Osteoblast (primary cell): ENCODE measurements around the gene SUSD3. TPM values are rescaled to one million over a fixed set of nuclear protein-coding genes. Genes with fewer than 3 reads are reported as not detected.

ENCODE experiments used
- DNase-seq: peaks from one replicate; pipeline ENCODE4 v3.0.0; 2011; ENCODE audit warnings: low spot score, mixed read lengths; ENCODE audit not compliant: insufficient read length; ENCODE audit errors: missing footprints
- H2AFZ ChIP-seq: 2 replicates; pipeline ENCODE4 v1.6.0; 2011; ENCODE audit warnings: mild to moderate bottlenecking, low read length
- H3K27ac ChIP-seq: 2 replicates; pipeline ENCODE4 v1.5.1; 2011; ENCODE audit warnings: mild to moderate bottlenecking, low read depth, low read length, moderate library complexity
- H3K27me3 ChIP-seq: 2 replicates; pipeline ENCODE4 v1.6.0; 2012; ENCODE audit warnings: mild to moderate bottlenecking, control low read depth, inconsistent platforms, low read length, moderate library complexity; ENCODE audit not compliant: insufficient read depth
- H3K36me3 ChIP-seq: 2 replicates; pipeline ENCODE4 v1.5.1; 2011; ENCODE audit warnings: mild to moderate bottlenecking, low read length, control low read depth, moderate library complexity; ENCODE audit not compliant: insufficient read depth
- H3K4me1 ChIP-seq: 2 replicates; pipeline ENCODE4 v1.5.1; 2011; ENCODE audit warnings: mild to moderate bottlenecking, low read length, control low read depth, moderate library complexity; ENCODE audit not compliant: insufficient read depth
- H3K4me2 ChIP-seq: 2 replicates; pipeline ENCODE4 v1.6.0; 2011; ENCODE audit warnings: mild to moderate bottlenecking, low read length; ENCODE audit not compliant: insufficient read depth
- H3K4me3 ChIP-seq: fragments of 200-600 bp; sonication (generic); 3 replicates; pipeline ENCODE4 v1.5.1; 2012; ENCODE audit warnings: mild to moderate bottlenecking, low read length, inconsistent platforms; ENCODE audit not compliant: insufficient read depth
- H3K79me2 ChIP-seq: 2 replicates; pipeline ENCODE4 v1.6.0; 2012; ENCODE audit warnings: mild to moderate bottlenecking, low read length, control low read depth, inconsistent platforms; ENCODE audit not compliant: insufficient read depth
- H3K9me3 ChIP-seq: 2 replicates; pipeline ENCODE4 v1.5.1; 2011; ENCODE audit warnings: low read depth, low read length, control low read depth
- H4K20me1 ChIP-seq: 2 replicates; pipeline ENCODE4 v1.6.0; 2012; ENCODE audit warnings: mild to moderate bottlenecking, low read length, control low read depth; ENCODE audit not compliant: insufficient read depth
- total RNA-seq: library from RNA; depleted of rRNA; stranded (reverse); fragments of >200 nt; gene quantifications from 2 replicates; pipeline ENCODE4 v1.2.3, GENCODE V29; 2012
- TF ChIP-seq, protein P1 (sequence below): IDR thresholded peaks from 2 replicates; pipeline ENCODE4 v1.5.1; 2011; ENCODE audit warnings: mild to moderate bottlenecking, low read depth, low read length, moderate library complexity; ENCODE audit errors: extremely low read depth

SUSD3 gene
- total RNA-seq, 1 donor = 0.36 TPM

DNA sequence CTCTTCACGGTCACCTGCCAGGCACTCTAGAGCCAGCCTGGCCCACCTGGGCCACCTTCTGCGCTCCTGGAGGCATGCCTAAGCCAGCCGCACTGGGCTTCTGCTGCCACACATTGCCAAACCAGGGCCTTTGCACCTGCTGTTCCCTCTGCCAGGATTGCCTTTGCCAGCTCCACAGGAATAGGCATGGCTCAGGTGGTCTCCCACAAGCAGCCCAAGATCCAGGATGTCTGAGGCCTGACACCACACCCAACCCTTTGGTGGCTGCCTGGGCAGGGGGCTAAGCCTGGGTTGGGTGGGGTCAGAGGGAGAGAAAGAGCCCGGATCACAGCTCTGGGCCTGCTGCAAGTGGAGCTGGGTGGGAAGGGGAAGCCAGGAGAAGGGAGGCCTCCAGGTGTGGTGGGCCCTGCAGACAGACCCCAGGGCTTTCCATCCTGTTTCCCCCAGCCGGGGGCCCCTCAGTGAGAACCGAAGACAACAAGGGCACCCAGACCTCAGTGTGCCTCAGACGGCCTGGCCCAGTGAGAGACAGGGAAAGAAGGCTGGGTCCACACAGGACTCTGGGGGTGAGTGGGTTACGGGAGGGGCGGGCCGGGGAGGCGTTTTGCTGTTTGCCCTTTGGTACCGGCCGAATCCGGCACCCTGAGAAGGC is 672 bp upstream of the SUSD3 start:
- Histone ChIP-seq H3K4me3 (no peak overlapping the region), H3K4me1 (peaks cover 12% of the 10 kb centered on the region), H3K4me2 (peak overlapping the region; percentile 55), H3K9me3 (no peaks in the 10 kb centered on the region), H3K36me3 (no peaks in the 10 kb centered on the region), H4K20me1 (no peaks in the 10 kb centered on the region), H3K79me2 (no peaks in the 10 kb centered on the region), H3K27ac (no peak overlapping the region), H2AFZ (no peak overlapping the region), H3K27me3 (no peaks in the 10 kb centered on the region)
- DNase-seq = peak; percentile 62
- TF ChIP-seq, protein P1, sequence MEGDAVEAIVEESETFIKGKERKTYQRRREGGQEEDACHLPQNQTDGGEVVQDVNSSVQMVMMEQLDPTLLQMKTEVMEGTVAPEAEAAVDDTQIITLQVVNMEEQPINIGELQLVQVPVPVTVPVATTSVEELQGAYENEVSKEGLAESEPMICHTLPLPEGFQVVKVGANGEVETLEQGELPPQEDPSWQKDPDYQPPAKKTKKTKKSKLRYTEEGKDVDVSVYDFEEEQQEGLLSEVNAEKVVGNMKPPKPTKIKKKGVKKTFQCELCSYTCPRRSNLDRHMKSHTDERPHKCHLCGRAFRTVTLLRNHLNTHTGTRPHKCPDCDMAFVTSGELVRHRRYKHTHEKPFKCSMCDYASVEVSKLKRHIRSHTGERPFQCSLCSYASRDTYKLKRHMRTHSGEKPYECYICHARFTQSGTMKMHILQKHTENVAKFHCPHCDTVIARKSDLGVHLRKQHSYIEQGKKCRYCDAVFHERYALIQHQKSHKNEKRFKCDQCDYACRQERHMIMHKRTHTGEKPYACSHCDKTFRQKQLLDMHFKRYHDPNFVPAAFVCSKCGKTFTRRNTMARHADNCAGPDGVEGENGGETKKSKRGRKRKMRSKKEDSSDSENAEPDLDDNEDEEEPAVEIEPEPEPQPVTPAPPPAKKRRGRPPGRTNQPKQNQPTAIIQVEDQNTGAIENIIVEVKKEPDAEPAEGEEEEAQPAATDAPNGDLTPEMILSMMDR = no peak

DNA sequence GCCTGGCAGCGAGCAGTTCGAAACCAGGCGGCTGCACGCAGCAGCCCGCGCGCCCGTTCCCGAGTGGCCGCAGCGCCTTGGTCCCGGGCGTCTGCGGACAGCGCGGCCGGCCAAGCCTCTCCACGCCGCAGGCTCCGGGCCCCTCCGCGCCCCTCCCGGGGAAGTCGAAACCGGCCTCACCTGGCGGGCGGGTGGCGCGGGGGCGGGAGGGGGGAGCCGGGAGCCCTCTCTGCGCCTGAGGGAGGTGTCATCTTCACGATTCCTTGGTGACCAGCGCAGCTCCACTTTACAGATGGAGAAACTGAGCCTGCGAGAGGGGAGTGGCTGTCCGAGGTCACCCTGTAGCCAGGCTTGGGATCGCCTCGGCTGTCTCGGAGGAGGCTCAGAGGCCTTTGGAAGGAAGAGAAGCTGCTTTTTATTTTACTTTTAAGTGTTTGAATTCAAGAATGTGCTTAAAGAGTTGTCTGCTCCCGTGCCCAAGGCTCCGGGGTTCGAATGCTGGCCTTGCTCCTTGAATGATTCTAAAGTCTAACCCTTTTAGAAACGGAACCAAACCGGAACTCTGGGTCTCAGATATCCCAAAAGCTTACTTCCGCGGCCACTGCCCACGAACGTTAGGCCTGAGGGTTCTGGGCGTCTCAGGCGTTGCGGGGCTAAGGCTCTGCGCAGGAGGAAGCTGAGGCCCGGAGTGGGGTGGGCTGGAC is 662 bp downstream of the SUSD3 start:
- Histone ChIP-seq H3K27ac (no peak overlapping the region), H4K20me1 (no peaks in the 10 kb centered on the region), H3K9me3 (no peaks in the 10 kb centered on the region), H3K36me3 (no peaks in the 10 kb centered on the region), H3K4me1 (peaks cover 12% of the 10 kb centered on the region), H3K4me2 (peak overlapping the region; percentile 55), H3K27me3 (no peaks in the 10 kb centered on the region), H2AFZ (no peak overlapping the region), H3K4me3 (peak overlapping the region; percentile 64), H3K79me2 (no peaks in the 10 kb centered on the region)
- DNase-seq = peak; percentile 73
- TF ChIP-seq, protein P1 = no peak

DNA sequence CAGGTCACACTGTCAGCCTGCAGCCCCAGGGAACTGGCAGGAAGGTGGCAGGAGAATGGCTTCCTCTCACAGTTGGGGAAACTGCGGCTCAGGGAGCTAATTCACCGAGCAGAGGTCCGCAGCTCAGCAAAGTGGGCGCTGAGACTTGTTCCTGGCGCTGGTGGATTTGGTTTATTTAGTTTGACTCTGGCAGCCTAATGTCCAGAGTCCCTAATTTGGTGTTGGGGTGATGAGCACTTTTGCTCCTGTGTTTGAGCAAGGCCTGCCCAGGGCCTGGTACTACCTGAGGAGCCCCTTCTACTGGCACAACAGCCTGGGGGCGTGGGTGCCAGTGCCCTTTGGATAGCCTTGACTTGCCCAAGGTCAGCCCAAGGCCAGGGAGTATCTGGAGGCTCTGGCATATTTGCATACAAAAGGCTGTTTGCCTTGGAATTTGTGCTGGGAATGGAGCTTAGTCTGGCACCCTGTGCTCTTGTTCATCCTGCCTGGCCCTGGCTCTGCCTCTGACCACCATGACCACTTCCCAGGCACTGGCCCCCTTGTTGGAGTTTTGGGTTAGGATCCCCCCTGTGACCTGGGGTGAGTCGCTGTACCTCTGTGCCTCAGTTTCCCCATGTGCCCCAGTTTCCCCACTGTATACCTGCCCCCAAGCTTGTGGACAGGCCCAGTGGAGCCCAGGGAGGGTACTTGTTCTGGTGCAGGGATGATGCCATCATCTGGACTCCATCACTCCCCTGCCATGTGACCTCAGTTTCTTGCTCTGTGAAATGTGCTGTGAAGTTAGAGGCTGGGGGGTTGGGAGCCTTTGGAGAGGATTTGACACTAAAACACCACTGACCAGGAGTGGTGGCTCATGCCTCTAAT is 1.4 kb downstream of the SUSD3 start:
- H3K4me1 ChIP-seq = peaks cover 12% of the 10 kb centered on the region
- DNase-seq = peak; percentile 86
- no peak overlapping the region for H2AFZ ChIP-seq

More for the DNA sequence above, 1.4 kb downstream of the SUSD3 start:
- H3K4me2 ChIP-seq = no peak overlapping the region
- H3K4me3 ChIP-seq = no peak overlapping the region
- TF ChIP-seq, protein P1 = no peak
- no peaks in the 10 kb centered on the region for H3K36me3 ChIP-seq
- no peaks in the 10 kb centered on the region for H3K79me2 ChIP-seq
- H3K27me3 ChIP-seq = no peaks in the 10 kb centered on the region
- H3K27ac ChIP-seq = no peak overlapping the region
- H3K9me3 ChIP-seq = no peaks in the 10 kb centered on the region
- no peaks in the 10 kb centered on the region for H4K20me1 ChIP-seq
